Measurements from ENCODE around the gene VNN1. TPM values are rescaled to one million over a fixed set of nuclear protein-coding genes. Genes with fewer than 3 reads are reported as not detected.

Gene VNN1
- total RNA-seq, 4 donors from 2014 or later, result 0.84 to 1.5 (median 1.4) TPM; not detected in 1

DNA sequence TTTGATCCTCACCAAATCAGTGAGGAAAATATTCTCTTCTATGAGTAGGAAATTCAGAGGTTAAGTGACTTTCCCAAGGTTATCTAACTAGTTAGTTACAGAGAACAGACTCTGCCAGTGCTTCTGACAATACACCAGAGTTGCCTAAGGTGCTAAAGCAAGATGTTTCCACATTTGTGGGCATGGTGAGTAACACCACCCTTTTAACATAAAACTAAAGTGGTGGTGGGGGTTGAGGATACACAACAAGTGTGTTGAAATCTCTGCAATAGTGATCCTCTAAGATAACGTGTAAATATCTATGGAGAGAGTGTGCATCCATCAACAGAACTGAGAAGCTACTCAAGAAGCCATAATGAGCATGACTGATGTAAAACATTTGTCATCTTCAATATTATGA is 32.2 kb upstream of the VNN1 start:
- no peak for DNase-seq (ENCODE audit: low spot score in 2 of 2)
- H3K9me3 ChIP-seq, result no peaks in the 10 kb centered on the region
- H3K4me3 ChIP-seq, result no peak overlapping the region
- WGBS, 2 donors, result 69 to 83% methylated on average over 1 of the region's 1 CpG
- H3K27ac ChIP-seq, result no peak overlapping the region
- H3K4me1 ChIP-seq, result no peaks in the 10 kb centered on the region
- no peak for TF ChIP-seq POLR2A (IDR thresholded peaks at IDR 0.05)
- TF ChIP-seq EP300 (IDR thresholded peaks at IDR 0.05), result no peak
- TF ChIP-seq, protein P1, sequence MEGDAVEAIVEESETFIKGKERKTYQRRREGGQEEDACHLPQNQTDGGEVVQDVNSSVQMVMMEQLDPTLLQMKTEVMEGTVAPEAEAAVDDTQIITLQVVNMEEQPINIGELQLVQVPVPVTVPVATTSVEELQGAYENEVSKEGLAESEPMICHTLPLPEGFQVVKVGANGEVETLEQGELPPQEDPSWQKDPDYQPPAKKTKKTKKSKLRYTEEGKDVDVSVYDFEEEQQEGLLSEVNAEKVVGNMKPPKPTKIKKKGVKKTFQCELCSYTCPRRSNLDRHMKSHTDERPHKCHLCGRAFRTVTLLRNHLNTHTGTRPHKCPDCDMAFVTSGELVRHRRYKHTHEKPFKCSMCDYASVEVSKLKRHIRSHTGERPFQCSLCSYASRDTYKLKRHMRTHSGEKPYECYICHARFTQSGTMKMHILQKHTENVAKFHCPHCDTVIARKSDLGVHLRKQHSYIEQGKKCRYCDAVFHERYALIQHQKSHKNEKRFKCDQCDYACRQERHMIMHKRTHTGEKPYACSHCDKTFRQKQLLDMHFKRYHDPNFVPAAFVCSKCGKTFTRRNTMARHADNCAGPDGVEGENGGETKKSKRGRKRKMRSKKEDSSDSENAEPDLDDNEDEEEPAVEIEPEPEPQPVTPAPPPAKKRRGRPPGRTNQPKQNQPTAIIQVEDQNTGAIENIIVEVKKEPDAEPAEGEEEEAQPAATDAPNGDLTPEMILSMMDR (IDR thresholded peaks at IDR 0.05), result no peak
- H3K36me3 ChIP-seq, result no peaks in the 10 kb centered on the region
- H3K27me3 ChIP-seq, result no peaks in the 10 kb centered on the region

DNA sequence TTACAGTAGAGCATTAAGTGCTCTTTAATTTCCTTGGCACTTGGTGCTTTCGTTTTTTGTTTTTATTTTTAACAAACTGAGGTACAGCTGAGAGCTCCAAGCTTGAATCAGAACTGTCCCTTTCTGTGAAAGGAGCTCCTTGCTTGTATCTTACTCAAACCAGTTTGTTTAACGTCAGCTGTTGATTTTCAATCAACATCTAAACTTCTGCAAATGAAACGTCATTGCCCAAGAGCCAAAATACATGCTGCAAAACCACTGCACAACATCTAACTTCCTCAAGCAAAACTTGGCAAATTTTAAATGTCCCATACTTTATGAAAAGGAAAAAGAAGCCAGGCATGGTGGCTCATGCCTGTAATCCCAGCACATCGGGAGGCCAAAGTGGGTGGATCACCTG is 28.6 kb upstream of the VNN1 start:
- Histone ChIP-seq H3K36me3 (no peaks in the 10 kb centered on the region), H3K4me1 (no peaks in the 10 kb centered on the region), H3K4me3 (no peak overlapping the region), H3K27me3 (no peaks in the 10 kb centered on the region), H3K9me3 (no peaks in the 10 kb centered on the region), H3K27ac (peak overlapping the region in 2 of 4 donors; percentile 47 to 52)
- DNase-seq (ENCODE audit: low spot score in 2 of 2), result no peak
- TF ChIP-seq POLR2A (IDR thresholded peaks at IDR 0.05) (no peak), EP300 (IDR thresholded peaks at IDR 0.05) (peak; percentile 56 to 79)
- 82% methylated on average over 4 of the region's 4 CpGs for WGBS, 2 donors

DNA sequence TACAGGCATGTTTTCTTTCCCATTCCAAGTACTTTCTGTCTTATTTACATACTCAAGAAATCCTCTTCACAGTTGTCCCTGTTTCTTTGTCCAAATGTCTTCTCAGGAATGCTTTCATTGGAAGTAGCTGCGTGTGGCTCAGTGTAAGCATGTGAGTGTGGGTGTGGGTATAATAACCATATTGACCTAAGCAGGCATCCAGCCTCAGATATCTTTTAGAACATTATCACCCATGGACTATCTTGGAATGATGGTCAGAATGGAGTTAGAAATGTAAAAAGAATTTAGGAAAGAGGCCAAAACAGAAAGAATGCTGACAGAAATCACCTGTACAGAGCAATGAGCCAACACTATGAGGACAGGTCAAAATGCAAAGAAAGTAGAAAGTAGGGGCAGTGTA is 27.4 kb upstream of the VNN1 start:
- TF ChIP-seq EP300 (IDR thresholded peaks at IDR 0.05), result no peak
- no peak for TF ChIP-seq POLR2A (IDR thresholded peaks at IDR 0.05)
- TF ChIP-seq, protein P1 (IDR thresholded peaks at IDR 0.05), result no peak
- Histone ChIP-seq H3K4me3 (no peak overlapping the region), H3K36me3 (no peaks in the 10 kb centered on the region), H3K4me1 (no peaks in the 10 kb centered on the region), H3K27me3 (no peaks in the 10 kb centered on the region), H3K9me3 (no peaks in the 10 kb centered on the region), H3K27ac (no peak overlapping the region)
- DNase-seq (ENCODE audit: low spot score in 2 of 2), result no peak
- 55 to 63% methylated on average over 1 of the region's 1 CpG for WGBS, 2 donors

DNA sequence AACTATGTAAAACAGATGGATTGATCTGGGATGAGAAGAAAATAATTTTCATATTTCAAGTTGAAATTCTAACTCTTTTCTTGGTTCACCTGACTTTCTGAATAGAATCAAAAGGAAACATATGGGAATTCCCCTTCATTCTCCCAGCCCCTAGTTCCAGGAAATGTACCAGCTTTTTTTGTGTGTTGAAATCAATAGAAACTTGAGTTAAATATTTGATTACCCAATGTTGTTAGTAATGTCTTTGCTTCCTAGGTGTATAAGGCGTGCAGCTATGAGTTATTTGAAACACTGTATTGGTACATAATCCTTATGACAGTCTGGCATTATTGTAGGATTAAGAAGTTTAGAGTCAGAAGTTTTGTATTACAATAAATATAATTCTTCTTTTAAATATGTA is 22.4 kb upstream of the VNN1 start:
- H3K27ac ChIP-seq, result no peak overlapping the region
- DNase-seq (ENCODE audit: low spot score in 2 of 2), result no peak
- 68 to 77% methylated on average over 1 of the region's 1 CpG for WGBS, 2 donors
- H3K4me3 ChIP-seq, result no peak overlapping the region
- no peaks in the 10 kb centered on the region for H3K36me3 ChIP-seq
- no peaks in the 10 kb centered on the region for H3K9me3 ChIP-seq
- peaks cover 0 to 7% (median 0%) of the 10 kb centered on the region in 4 donors for H3K4me1 ChIP-seq
- TF ChIP-seq POLR2A (IDR thresholded peaks at IDR 0.05) (no peak), EP300 (IDR thresholded peaks at IDR 0.05) (no peak)
- TF ChIP-seq, protein P1 (IDR thresholded peaks at IDR 0.05), result no peak
- no peaks in the 10 kb centered on the region for H3K27me3 ChIP-seq

DNA sequence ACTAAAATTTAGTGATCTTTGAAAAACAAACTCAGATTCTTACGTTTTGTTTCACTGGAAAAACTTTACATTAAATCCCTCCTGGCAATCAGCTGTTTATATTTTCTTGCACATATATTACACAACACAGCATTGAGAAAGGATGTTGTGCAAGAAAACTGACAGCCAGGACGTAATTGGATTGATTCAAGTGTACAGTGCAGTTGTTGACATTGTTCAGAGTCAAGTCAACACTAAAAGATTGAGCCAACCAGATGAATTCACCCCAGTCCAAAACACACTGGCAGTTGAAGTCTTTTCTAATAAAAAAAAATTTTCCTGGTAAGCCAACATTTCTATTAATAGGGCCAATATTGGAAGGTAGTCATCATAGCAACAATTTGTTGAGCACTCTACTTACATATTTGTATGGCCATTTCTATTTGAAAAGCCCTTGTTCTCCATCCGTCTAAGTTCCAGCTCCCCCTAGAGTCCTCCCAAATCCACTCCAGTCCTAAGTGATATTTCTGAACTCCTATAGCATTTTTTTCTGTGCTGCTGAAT is 20.9 kb upstream of the VNN1 start:
- peak in 1 of 2 donors; percentile 19 for DNase-seq (ENCODE audit: low spot score in 2 of 2)
- Histone ChIP-seq H3K9me3 (no peaks in the 10 kb centered on the region), H3K27me3 (no peaks in the 10 kb centered on the region), H3K4me1 (peaks cover 0 to 7% (median 0%) of the 10 kb centered on the region in 4 donors), H3K4me3 (no peak overlapping the region), H3K36me3 (no peaks in the 10 kb centered on the region), H3K27ac (no peak overlapping the region)
- WGBS, 2 donors, result 28 to 30% methylated on average over 3 of the region's 3 CpGs
- TF ChIP-seq POLR2A (IDR thresholded peaks at IDR 0.05), result no peak
- TF ChIP-seq, protein P1 (IDR thresholded peaks at IDR 0.05), result peak in 1 of 5 experiments; percentile 20
- peak; percentile 48 to 77 for TF ChIP-seq EP300 (IDR thresholded peaks at IDR 0.05)
